ENCODE results near the gene PRKG2. TPM values are rescaled to one million over a fixed set of nuclear protein-coding genes. Genes with fewer than 3 reads are reported as not detected.

The PRKG2 gene
- total RNA-seq, 1 donor from 2014 or later, result not detected

DNA sequence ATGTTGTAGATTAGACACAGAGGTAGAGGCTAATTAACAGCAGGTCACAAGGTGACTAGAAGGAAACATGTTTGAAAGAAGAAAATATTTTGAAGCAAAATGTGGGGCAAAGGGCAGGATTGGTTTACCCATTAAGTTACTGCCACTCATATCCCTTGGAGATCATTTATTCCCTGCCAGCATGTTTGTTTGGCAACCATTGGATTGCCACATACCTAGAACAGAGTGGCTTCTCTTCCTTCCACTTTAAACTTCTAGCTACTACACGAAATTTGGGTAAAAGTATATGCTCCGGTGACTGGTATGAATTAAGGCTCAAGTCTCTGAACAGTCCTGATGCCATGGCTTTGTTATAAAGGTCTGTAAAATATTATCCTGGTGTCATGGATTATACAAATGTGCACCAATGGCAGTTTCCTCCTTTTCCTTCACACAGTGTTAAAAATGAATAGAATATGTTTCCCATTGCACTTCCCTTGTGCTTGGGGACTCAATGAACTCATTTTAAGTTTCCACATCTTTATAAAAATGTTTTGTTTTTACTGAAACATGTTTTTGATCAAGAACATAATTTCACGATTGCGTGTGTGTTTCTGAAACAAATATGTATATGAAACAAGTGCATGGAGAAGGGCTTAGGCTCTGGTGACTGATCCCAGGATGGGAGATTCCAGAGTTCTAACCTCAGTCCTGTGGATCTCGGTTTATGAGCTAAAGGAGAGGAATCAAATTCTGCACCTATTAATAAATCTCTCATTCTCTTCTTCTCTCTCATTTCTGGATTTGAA is 172.2 kb downstream of the PRKG2 start:
- peaks cover 11% of the 10 kb centered on the region for H3K27me3 Mint-ChIP-seq (ENCODE audit: unreplicated experiment)
- H3K27ac Mint-ChIP-seq (ENCODE audit: unreplicated experiment), result no peak overlapping the region
- TF ChIP-seq, protein P1, sequence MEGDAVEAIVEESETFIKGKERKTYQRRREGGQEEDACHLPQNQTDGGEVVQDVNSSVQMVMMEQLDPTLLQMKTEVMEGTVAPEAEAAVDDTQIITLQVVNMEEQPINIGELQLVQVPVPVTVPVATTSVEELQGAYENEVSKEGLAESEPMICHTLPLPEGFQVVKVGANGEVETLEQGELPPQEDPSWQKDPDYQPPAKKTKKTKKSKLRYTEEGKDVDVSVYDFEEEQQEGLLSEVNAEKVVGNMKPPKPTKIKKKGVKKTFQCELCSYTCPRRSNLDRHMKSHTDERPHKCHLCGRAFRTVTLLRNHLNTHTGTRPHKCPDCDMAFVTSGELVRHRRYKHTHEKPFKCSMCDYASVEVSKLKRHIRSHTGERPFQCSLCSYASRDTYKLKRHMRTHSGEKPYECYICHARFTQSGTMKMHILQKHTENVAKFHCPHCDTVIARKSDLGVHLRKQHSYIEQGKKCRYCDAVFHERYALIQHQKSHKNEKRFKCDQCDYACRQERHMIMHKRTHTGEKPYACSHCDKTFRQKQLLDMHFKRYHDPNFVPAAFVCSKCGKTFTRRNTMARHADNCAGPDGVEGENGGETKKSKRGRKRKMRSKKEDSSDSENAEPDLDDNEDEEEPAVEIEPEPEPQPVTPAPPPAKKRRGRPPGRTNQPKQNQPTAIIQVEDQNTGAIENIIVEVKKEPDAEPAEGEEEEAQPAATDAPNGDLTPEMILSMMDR (IDR thresholded peaks at IDR 0.05), result no peak
- no peak overlapping the region for H3K4me3 Mint-ChIP-seq (ENCODE audit: unreplicated experiment)
- no peaks in the 10 kb centered on the region for H3K4me1 Mint-ChIP-seq (ENCODE audit: unreplicated experiment)
- H3K9me3 Mint-ChIP-seq (ENCODE audit: unreplicated experiment), result no peaks in the 10 kb centered on the region
- H3K36me3 Mint-ChIP-seq (ENCODE audit: unreplicated experiment), result no peaks in the 10 kb centered on the region
- no peak for DNase-seq (ENCODE audit: extremely low spot score, unreplicated experiment)

DNA sequence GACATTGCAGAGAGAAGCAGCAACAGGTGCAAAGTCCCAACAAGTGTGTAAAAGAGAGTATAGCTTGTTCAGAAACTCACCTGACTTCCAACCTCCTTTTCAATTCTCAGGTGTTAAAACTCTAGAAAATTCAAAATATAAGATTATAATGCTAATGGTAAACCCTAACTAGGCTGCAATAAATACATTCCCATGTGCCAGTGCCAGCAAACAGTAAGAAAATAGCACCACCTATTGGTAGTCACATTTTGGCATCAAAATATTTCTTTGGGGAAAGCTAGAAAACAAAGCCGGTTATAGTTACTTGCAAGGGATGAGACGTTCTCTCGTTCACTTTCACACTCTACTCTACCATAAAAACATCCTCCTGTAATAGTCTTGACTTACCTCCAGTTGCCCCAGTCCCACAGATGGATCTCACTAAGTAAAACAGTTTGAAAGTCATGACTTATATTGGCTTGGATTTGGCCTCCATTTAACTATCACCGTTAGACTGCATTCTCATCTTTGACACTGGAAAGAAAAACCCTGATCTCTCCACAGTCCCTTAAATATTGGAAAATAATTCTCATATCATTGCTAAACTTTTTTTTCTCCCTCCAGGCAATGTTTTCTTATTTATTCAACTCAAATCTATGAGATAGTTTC is 174.9 kb downstream of the PRKG2 start:
- H3K4me3 Mint-ChIP-seq (ENCODE audit: unreplicated experiment), result no peak overlapping the region
- H3K27ac Mint-ChIP-seq (ENCODE audit: unreplicated experiment), result no peak overlapping the region
- no peaks in the 10 kb centered on the region for H3K36me3 Mint-ChIP-seq (ENCODE audit: unreplicated experiment)
- no peak for DNase-seq (ENCODE audit: extremely low spot score, unreplicated experiment)
- H3K27me3 Mint-ChIP-seq (ENCODE audit: unreplicated experiment), result peaks cover 14% of the 10 kb centered on the region
- no peaks in the 10 kb centered on the region for H3K4me1 Mint-ChIP-seq (ENCODE audit: unreplicated experiment)
- no peaks in the 10 kb centered on the region for H3K9me3 Mint-ChIP-seq (ENCODE audit: unreplicated experiment)
- TF ChIP-seq, protein P1 (IDR thresholded peaks at IDR 0.05), result peak; percentile 60

- TF ChIP-seq, protein P1 (IDR thresholded peaks at IDR 0.05), result no peak
- Mint-ChIP-seq H3K4me3 (ENCODE audit: unreplicated experiment) (no peak overlapping the region), H3K27me3 (ENCODE audit: unreplicated experiment) (peaks cover 18% of the 10 kb centered on the region), H3K4me1 (ENCODE audit: unreplicated experiment) (no peaks in the 10 kb centered on the region), H3K36me3 (ENCODE audit: unreplicated experiment) (no peaks in the 10 kb centered on the region), H3K27ac (ENCODE audit: unreplicated experiment) (no peak overlapping the region), H3K9me3 (ENCODE audit: unreplicated experiment) (no peaks in the 10 kb centered on the region)
- DNase-seq (ENCODE audit: extremely low spot score, unreplicated experiment), result no peak
Observed at GRCh38 chr4:81039351-81039972, 175.6 kb downstream of the PRKG2 start.

- H3K4me1 Mint-ChIP-seq (ENCODE audit: unreplicated experiment), result no peaks in the 10 kb centered on the region
- H3K27me3 Mint-ChIP-seq (ENCODE audit: unreplicated experiment), result peaks cover 18% of the 10 kb centered on the region
- H3K9me3 Mint-ChIP-seq (ENCODE audit: unreplicated experiment), result no peaks in the 10 kb centered on the region
- H3K27ac Mint-ChIP-seq (ENCODE audit: unreplicated experiment), result no peak overlapping the region
- H3K4me3 Mint-ChIP-seq (ENCODE audit: unreplicated experiment), result no peak overlapping the region
- no peak for DNase-seq (ENCODE audit: extremely low spot score, unreplicated experiment)
- TF ChIP-seq, protein P1 (IDR thresholded peaks at IDR 0.05), result no peak
- H3K36me3 Mint-ChIP-seq (ENCODE audit: unreplicated experiment), result no peaks in the 10 kb centered on the region
Observed at GRCh38 chr4:81038636-81039350, 176.2 kb downstream of the PRKG2 start.

Other genes starting within 250 kb of the PRKG2 start
- not detected in 2 replicates for gene BMP3, start 184.5 kb downstream of the PRKG2 start, total RNA-seq